Naive thymus-derived CD8-positive, alpha-beta T cell (primary cell): Measurements from ENCODE around the gene PLCD1. TPM values are rescaled to one million over a fixed set of nuclear protein-coding genes. Genes with fewer than 3 reads are reported as not detected.
A peak's percentile ranks its signal among the peaks of the same experiment; 100 is the strongest.

Experiments
- ATAC-seq, 2 donors: fragments of 150-1000 bp; cut with Tn5 transposase in 1 of 2; sonication (Bioruptor Pico), chemical (Tn5 transposase) in 1 of 2; 1 replicate in 1 of 2; 2 replicates in 1 of 2; pipeline ENCODE4 v1.10.0; 2021; ENCODE audit warnings: mild to moderate bottlenecking in 2 of 2, moderate library complexity in 2 of 2
- POLR2A ChIA-PET: fragments of 350-600 bp; sonication (Branson Sonifier 250); formaldehyde crosslinking; loops from one replicate; lab custom pipeline; 2021; ENCODE audit warnings: antibody characterized with exemption; lab: Charles Lee
- DNase-seq, 10 donors: peaks; one replicate each; pipeline versions ENCODE4 v3.0.0 to v3.0.0-alpha.2; 2020 to 2022
- H3K27ac Mint-ChIP-seq, 10 donors: one replicate each; pipeline ENCODE4 v1.8.0; 2020 to 2022; ENCODE audit warnings: mild to moderate bottlenecking in 10 of 10, mixed read lengths in 10 of 10, moderate library complexity in 4 of 10, inconsistent platforms in 1 of 10
- H3K27me3 Mint-ChIP-seq, 5 donors: one replicate each; pipeline ENCODE4 v1.8.0; 2021 to 2022; ENCODE audit warnings: mixed read lengths in 5 of 5
- H3K36me3 Mint-ChIP-seq, 3 donors: one replicate each; pipeline ENCODE4 v1.8.0; 2020 to 2022; ENCODE audit warnings: mixed read lengths in 3 of 3, mild to moderate bottlenecking in 2 of 3, inconsistent platforms in 1 of 3
- H3K4me1 Mint-ChIP-seq, 4 donors: one replicate each; pipeline ENCODE4 v1.8.0; 2021 to 2022; ENCODE audit warnings: mixed read lengths in 4 of 4
- H3K4me3 Mint-ChIP-seq, 10 donors: one replicate each; pipeline ENCODE4 v1.8.0; 2020 to 2022; ENCODE audit warnings: mild to moderate bottlenecking in 10 of 10, mixed read lengths in 10 of 10, moderate library complexity in 6 of 10, inconsistent platforms in 1 of 10
- H3K9me3 Mint-ChIP-seq, 9 donors: one replicate each; pipeline ENCODE4 v1.8.0; 2020 to 2022; ENCODE audit warnings: mixed read lengths in 9 of 9, mild to moderate bottlenecking in 3 of 9, inconsistent platforms in 1 of 9, moderate library complexity in 1 of 9
- polyA plus RNA-seq, 3 donors: library from polyadenylated mRNA; unstranded; fragments of 300-500 nt; fragmentation: Illumina TruSeq; gene quantifications; one replicate each; pipeline ENCODE4 v1.2.3, GENCODE V29; 2021
- total RNA-seq, 8 experiments: library from RNA in 2 of 8; stranded (reverse) in 2 of 8; gene quantifications; one replicate each; pipeline ENCODE4 v1.2.3 and lab custom pipeline; 2021 to 2026

PLCD1 gene
- total and polyA plus RNA-seq, 5 experiments from 2014 or later = 11.0 to 42.7 (median 23.0) TPM

GRCh38 chr3:37987751-37988179 is 41.7 kb downstream of the PLCD1 start:
- POLR2A ChIA-PET = interaction anchor here (0.6 kb wide), 1 partner anchor 25 kb away, joined by 4 read pairs; no protein-coding TSS in a partner anchor
- peak overlapping the region in 1 of 10 donors; percentile 5 for H3K4me3 Mint-ChIP-seq
- no peaks in the 10 kb centered on the region for H3K36me3 Mint-ChIP-seq
- H3K27me3 Mint-ChIP-seq = no peaks in the 10 kb centered on the region
- ATAC-seq = no peak
- H3K27ac Mint-ChIP-seq = peak overlapping the region in 2 of 10 donors; percentile 28 to 31
- H3K4me1 Mint-ChIP-seq = peaks cover 0 to 9% (median 2%) of the 10 kb centered on the region in 4 donors
- no peak for DNase-seq
- no peaks in the 10 kb centered on the region for H3K9me3 Mint-ChIP-seq

- Mint-ChIP-seq H3K4me1 (peaks cover 0 to 9% (median 2%) of the 10 kb centered on the region in 4 donors), H3K27ac (no peak overlapping the region), H3K36me3 (no peaks in the 10 kb centered on the region), H3K9me3 (no peaks in the 10 kb centered on the region), H3K27me3 (no peaks in the 10 kb centered on the region), H3K4me3 (no peak overlapping the region)
- no peak for ATAC-seq
- POLR2A ChIA-PET = no interaction called here
- DNase-seq = no peak
Measured at GRCh38 chr3:37987315-37987697, 42.1 kb downstream of the PLCD1 start.

- Mint-ChIP-seq H3K9me3 (no peaks in the 10 kb centered on the region), H3K27me3 (no peaks in the 10 kb centered on the region), H3K4me3 (no peak overlapping the region), H3K36me3 (no peaks in the 10 kb centered on the region), H3K4me1 (peaks cover 0 to 7% (median 2%) of the 10 kb centered on the region in 4 donors), H3K27ac (no peak overlapping the region)
- POLR2A ChIA-PET = no interaction called here
- ATAC-seq = no peak
- peak in 1 of 10 donors; percentile 41 for DNase-seq
Measured at GRCh38 chr3:37986479-37987314, 42.7 kb downstream of the PLCD1 start.

- ATAC-seq = no peak
- no peaks in the 10 kb centered on the region for H3K36me3 Mint-ChIP-seq
- H3K4me3 Mint-ChIP-seq = peak overlapping the region in 1 of 10 donors; percentile 35
- POLR2A ChIA-PET = no interaction called here
- DNase-seq = no peak
- no peaks in the 10 kb centered on the region for H3K27me3 Mint-ChIP-seq
- peaks cover 0 to 7% (median 2%) of the 10 kb centered on the region in 4 donors for H3K4me1 Mint-ChIP-seq
- H3K9me3 Mint-ChIP-seq = no peaks in the 10 kb centered on the region
- H3K27ac Mint-ChIP-seq = peak overlapping the region in 1 of 10 donors; percentile 71
Measured at GRCh38 chr3:37985637-37986320, 43.7 kb downstream of the PLCD1 start.

- Mint-ChIP-seq H3K9me3 (no peaks in the 10 kb centered on the region), H3K4me1 (peaks cover 0 to 7% (median 3%) of the 10 kb centered on the region in 4 donors), H3K27ac (no peak overlapping the region), H3K4me3 (no peak overlapping the region), H3K36me3 (no peaks in the 10 kb centered on the region), H3K27me3 (no peaks in the 10 kb centered on the region)
- POLR2A ChIA-PET = no interaction called here
- ATAC-seq (no peak), DNase-seq (no peak)
Measured at GRCh38 chr3:37984596-37984995, 44.8 kb downstream of the PLCD1 start.

- H3K27me3 Mint-ChIP-seq = no peaks in the 10 kb centered on the region
- POLR2A ChIA-PET = no interaction called here
- no peak overlapping the region for H3K27ac Mint-ChIP-seq
- H3K4me3 Mint-ChIP-seq = no peak overlapping the region
- H3K9me3 Mint-ChIP-seq = no peaks in the 10 kb centered on the region
- H3K36me3 Mint-ChIP-seq = no peaks in the 10 kb centered on the region
- peaks cover 0 to 7% (median 3%) of the 10 kb centered on the region in 4 donors for H3K4me1 Mint-ChIP-seq
- no peak for DNase-seq
- ATAC-seq = no peak
Measured at GRCh38 chr3:37984051-37984450, 45.4 kb downstream of the PLCD1 start.

- Mint-ChIP-seq H3K27me3 (no peaks in the 10 kb centered on the region), H3K4me1 (peaks cover 0 to 2% (median 0%) of the 10 kb centered on the region in 4 donors), H3K4me3 (no peak overlapping the region), H3K9me3 (no peaks in the 10 kb centered on the region), H3K27ac (no peak overlapping the region), H3K36me3 (no peaks in the 10 kb centered on the region)
- POLR2A ChIA-PET = interaction anchor here (0.5 to 1.1 kb wide), 2 partner anchors 15 to 1397 kb away, joined by 3 to 4 read pairs; no protein-coding TSS in a partner anchor
- DNase-seq (no peak), ATAC-seq (no peak)
Measured at GRCh38 chr3:37982331-37982730, 47.1 kb downstream of the PLCD1 start.

GRCh38 chr3:37981348-37981664 is 48.1 kb downstream of the PLCD1 start:
- ATAC-seq (no peak), DNase-seq (no peak)
- Mint-ChIP-seq H3K4me3 (no peak overlapping the region), H3K9me3 (no peaks in the 10 kb centered on the region), H3K27ac (no peak overlapping the region), H3K27me3 (no peaks in the 10 kb centered on the region), H3K36me3 (no peaks in the 10 kb centered on the region), H3K4me1 (peaks cover 0 to 2% (median 0%) of the 10 kb centered on the region in 4 donors)
- POLR2A ChIA-PET = no interaction called here

- Mint-ChIP-seq H3K27me3 (no peaks in the 10 kb centered on the region), H3K4me3 (no peak overlapping the region), H3K9me3 (no peaks in the 10 kb centered on the region), H3K27ac (no peak overlapping the region), H3K36me3 (no peaks in the 10 kb centered on the region), H3K4me1 (peaks cover 0 to 2% (median 0%) of the 10 kb centered on the region in 4 donors)
- DNase-seq (no peak), ATAC-seq (no peak)
- POLR2A ChIA-PET = interaction anchor here (0.6 kb wide), 1 partner anchor 132 kb away, joined by 3 read pairs; no protein-coding TSS in a partner anchor
Measured at GRCh38 chr3:37980462-37981347, 48.7 kb downstream of the PLCD1 start.

- no peaks in the 10 kb centered on the region for H3K27me3 Mint-ChIP-seq
- no peak for ATAC-seq
- no peak for DNase-seq
- no peaks in the 10 kb centered on the region for H3K9me3 Mint-ChIP-seq
- no peak overlapping the region for H3K27ac Mint-ChIP-seq
- H3K4me3 Mint-ChIP-seq = no peak overlapping the region
- H3K36me3 Mint-ChIP-seq = no peaks in the 10 kb centered on the region
- POLR2A ChIA-PET = interaction anchor here (0.6 kb wide), 2 partner anchors 131 to 352 kb away, joined by 3 to 4 read pairs; no protein-coding TSS in a partner anchor
- peaks cover 3 to 4% (median 3%) of the 10 kb centered on the region in 4 donors for H3K4me1 Mint-ChIP-seq
Measured at GRCh38 chr3:37979541-37980461, 49.6 kb downstream of the PLCD1 start.
